GM21825 (cell line): ENCODE results near the gene FUBP1.
"Not testable (repeated sequence)": the region's sequence is repeated elsewhere in the genome, so short reads cannot be mapped to it uniquely, and the experiment has no call there.

Experiments used
- ATAC-seq: cut with Tn5 transposase; IDR thresholded peaks from one replicate; pipeline ENCODE4 v1.9.1; 2021; ENCODE audit warnings: mild to moderate bottlenecking, moderate library complexity; ENCODE audit not compliant: unreplicated experiment

The FUBP1 gene

GRCh38 chr1:77990629-77991204, 11.8 kb upstream of the FUBP1 start:
- no peak for ATAC-seq

GRCh38 chr1:77989744-77990143, 10.9 kb upstream of the FUBP1 start:
- no peak for ATAC-seq

GRCh38 chr1:77987919-77988318, 9.0 kb upstream of the FUBP1 start:
- no peak for ATAC-seq

- ATAC-seq, result no peak
Observed at GRCh38 chr1:77986810-77987209, 7.9 kb upstream of the FUBP1 start.

GRCh38 chr1:77984629-77985028, 5.8 kb upstream of the FUBP1 start:
- no peak for ATAC-seq

GRCh38 chr1:77983997-77984355, 5.1 kb upstream of the FUBP1 start:
- no peak for ATAC-seq

- ATAC-seq, result not testable (repeated sequence)
Observed at GRCh38 chr1:77983352-77983996, 4.6 kb upstream of the FUBP1 start.

- ATAC-seq, result peak; percentile 67
Observed at GRCh38 chr1:77978293-77978968, 441 bp downstream of the FUBP1 start.

GRCh38 chr1:77977989-77978292, 931 bp downstream of the FUBP1 start:
- ATAC-seq, result no peak

GRCh38 chr1:77976433-77977076, 2.3 kb downstream of the FUBP1 start:
- no peak for ATAC-seq

- ATAC-seq, result no peak
Observed at GRCh38 chr1:77975907-77976306, 3.0 kb downstream of the FUBP1 start.

GRCh38 chr1:77975386-77975785, 3.5 kb downstream of the FUBP1 start:
- no peak for ATAC-seq

- no peak for ATAC-seq
Observed at GRCh38 chr1:77972080-77972479, 6.8 kb downstream of the FUBP1 start.

- ATAC-seq, result no peak
Observed at GRCh38 chr1:77970192-77970591, 8.7 kb downstream of the FUBP1 start.

- ATAC-seq, result no peak
Observed at GRCh38 chr1:77966291-77966690, 12.6 kb downstream of the FUBP1 start.

GRCh38 chr1:77961392-77961791, 17.5 kb downstream of the FUBP1 start:
- ATAC-seq, result no peak

GRCh38 chr1:77958850-77959249, 20.0 kb downstream of the FUBP1 start:
- no peak for ATAC-seq

- ATAC-seq, result no peak
Observed at GRCh38 chr1:77958391-77958790, 20.5 kb downstream of the FUBP1 start.

GRCh38 chr1:77956464-77956863, 22.4 kb downstream of the FUBP1 start:
- ATAC-seq, result no peak

GRCh38 chr1:77955709-77956108, 23.2 kb downstream of the FUBP1 start:
- no peak for ATAC-seq

GRCh38 chr1:77954521-77954920, 24.4 kb downstream of the FUBP1 start:
- ATAC-seq, result no peak

GRCh38 chr1:77953907-77954306, 25.0 kb downstream of the FUBP1 start:
- no peak for ATAC-seq
